Stimulated activated CD4-positive, alpha-beta T cell treated with anti-CD3 and anti-CD28 coated beads, TNF-alpha, amount 100 ng/mL, for 48 hours (primary cell): ENCODE data around the gene APOM.

Experiments
- DNase-seq, 3 donors: peaks; one replicate each; pipeline ENCODE4 v3.0.0-alpha.2; 2020; ENCODE audit warnings: low read depth in 3 of 3

The APOM gene

DNA sequence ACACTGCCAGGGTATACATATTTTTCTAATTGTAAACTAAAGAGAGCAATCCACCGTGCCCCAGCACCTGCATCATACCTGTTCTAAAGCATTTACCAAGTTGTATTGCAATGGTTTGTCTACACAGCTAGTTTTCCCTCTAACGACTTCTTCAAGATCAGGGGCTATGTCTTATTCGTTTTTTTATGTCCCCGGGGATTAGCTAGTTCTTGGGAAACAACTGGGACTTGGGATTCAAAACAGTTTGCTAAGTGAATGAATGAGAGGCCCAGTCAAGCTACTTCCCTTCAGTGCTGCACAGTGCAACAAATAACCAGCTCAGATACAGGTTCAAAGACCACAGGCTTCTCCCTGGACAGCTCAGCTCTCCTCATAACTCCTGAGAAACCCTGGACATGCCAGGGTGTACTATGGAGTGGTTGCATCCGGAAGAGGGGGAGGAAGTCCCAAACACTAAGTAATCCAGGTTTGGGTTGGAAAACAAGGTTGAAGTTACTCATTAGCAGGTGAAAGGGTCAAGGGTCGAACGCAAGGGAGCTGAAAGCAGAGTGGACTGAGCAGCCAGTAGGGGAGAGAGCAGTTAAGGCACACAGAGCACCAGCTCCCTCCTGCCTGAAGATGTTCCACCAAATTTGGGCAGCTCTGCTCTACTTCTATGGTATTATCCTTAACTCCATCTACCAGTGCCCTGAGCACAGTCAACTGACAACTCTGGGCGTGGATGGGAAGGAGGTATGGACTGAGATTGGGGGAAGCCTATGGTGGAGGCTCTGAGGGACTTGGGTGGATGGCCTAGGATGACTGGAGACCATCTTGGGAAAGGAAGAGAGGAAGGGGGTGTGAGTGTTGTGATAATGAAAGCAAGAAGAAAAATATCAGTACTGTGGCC, at the start of gene APOM:
Gene APOM, plus strand, starts transcription at position 546 of the 889 bp plus-strand sequence. Its CDS starts 73 bp downstream, at position 619.
- DNase-seq, result no peak

DNA sequence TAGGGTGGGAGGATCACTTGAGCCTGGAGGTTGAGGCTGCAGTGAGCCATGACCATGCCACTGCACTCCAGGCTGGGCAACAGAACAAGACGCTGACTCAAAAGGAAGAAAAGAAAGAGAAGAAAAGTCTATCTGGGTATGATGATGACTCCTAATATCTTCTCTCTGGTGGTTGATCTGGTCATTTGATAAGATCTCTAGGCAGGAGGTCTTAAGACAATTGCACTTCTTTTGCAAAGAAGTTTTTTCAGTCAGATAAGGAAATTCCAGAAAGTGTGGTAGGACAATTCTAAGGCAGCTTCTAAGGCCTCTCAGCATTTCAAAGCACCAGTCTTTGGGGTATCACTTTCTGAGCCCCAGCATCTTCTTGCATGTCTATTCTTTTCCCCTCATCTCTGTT, 48.4 kb upstream of the APOM start:
- DNase-seq, result no peak

DNA sequence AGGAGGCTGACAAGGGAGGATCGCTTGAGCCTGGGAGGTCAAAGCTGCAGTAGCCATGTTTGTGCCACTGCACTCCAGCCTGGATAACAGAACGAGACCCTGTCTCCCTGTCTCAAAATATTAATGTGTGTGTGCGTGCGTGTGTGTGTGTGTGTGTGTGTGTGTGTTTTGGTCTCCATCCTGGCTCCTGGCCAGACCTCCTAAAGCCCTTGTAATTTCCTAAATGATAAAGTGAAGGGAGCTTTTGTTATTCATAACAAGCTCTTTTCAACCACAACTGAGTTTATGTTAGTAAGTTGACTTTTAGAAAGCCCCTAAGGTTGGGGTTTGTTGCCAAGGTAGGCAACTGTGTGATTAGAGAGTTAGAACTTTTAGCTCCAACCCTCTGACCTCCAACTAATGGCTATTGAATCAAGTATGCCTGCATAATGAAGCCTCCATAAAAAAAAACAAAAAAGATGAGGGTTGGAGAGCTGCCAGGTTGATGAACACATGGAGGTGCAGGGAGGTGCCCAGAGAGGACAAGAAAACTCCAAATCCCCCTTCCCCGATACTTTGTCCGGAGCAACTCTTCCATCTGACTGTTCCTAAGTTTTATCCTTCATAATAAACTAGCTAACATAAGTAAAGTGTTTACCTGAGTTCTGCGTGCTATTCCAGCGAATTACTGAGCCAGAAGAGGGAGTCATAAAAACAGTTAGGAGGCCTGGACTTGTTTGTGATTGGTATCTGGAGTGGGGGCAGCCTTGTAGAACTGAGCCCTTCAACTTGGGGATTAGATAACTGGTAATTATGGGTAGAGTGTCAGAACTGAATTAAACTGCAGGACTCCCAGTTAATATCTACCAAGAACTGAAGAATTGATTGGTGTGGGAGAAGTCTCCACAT, 45.9 kb upstream of the APOM start:
- no peak for DNase-seq

DNA sequence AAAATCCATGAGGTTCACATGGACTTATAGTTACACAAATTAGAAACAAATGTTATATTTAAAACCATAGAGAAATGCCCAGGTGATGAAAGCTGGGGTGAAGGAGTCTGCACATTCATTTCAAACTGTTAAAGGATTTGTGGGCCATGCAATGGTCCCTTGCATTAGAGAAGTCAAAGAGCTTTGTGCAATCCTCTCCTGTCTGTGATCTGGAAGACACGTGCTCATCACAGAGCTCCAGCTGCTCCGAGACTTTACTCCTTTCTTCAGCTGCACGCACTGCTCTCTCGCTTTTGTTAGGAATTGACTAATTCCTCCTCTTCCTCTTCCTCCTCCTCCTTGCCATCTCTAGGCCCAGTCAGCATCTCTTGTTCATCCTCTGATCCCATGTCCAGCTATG, 44.7 kb upstream of the APOM start:
- DNase-seq, result no peak

DNA sequence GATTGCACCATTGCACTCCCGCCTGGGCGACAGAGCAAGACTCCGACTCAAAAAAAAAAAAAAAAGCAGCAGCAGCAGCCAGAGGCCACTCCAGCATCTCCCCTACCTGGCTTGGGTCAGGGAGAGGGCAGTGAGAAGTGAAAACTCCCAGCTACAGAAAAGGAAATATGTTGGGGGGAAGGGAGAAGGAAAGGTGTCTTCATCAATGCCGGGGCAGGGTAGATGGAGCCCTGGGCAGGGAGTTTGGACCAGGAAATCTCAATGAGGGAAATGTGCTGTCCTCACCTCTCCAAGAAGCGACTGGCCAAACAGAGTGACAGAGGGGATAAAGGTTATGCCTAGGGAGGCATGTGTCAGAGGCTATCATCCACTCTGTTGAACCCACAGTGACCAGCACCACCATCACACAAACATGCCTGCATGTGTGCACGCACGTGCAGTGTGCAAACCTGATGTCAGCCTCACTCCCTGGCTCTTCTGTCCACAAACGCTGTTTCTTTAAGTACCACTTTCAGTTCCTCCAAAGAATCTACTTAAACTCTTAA, 41.5 kb upstream of the APOM start:
- DNase-seq, result no peak

DNA sequence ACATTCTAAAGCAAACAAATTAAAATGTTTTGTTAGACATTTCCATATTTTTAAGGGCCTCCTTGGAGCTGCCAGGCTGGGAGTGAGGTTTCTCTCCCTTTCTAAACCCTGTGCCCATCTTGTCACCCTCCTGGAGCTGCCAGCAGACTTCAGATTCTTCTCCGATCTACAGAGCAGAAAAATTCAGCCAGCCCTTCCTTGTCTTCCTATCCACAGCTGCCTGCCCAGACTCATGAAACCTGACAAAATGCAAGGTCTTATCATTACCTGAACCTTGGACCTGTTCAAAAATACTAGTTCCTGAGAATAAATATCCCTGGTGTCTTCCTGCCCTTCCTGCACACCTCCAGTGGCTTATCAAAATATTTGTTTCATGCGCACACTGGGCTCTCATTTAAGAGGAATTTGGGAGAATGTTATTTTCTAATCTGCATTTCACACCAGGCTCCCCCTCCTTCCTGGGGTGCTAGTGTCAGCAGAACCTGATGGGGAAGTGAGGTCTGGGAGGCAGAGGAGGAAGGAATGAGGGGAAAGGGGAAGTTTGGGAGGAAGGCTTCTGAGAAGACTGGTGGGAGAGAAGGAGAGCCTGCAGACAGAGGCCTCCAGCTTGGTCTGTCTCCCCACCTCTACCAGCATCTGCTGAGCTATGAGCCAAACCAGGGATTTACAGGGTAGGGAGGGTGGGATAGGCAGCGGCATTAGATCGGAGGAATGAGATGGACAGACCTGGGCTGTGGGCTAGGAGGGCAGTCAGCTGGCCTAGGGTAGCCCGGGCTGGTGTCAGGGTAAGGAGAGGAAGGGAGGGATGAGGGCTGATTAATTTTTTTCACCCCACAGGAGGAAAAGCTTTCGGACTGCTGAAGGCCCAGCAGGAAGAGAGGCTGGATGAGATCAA, 40.8 kb upstream of the APOM start, which contains the start of gene AIF1:
Gene AIF1, plus strand, starts transcription at position 551 of the 895 bp plus-strand sequence. Its CDS starts 96 bp downstream, at position 647.
- DNase-seq, result no peak

DNA sequence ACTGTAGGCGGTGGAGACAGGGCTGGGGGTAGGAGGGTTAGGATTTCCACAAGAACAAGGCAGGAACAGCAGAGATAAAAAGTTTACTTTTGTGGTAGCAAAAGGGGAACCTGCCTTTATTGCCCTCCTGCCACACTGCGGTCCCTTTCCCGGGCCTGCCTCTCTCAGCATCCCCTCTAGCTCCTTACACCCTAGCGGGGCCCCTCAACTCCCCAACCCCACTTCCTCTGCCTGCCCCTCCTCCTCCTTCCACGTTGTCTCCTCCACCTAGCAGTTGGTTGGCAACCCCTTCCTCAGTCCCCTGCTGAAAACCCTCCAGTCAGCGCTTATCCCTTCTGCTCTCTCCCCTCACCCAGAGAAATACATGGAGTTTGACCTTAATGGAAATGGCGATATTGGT, 39.9 kb upstream of the APOM start:
- DNase-seq, result no peak

DNA sequence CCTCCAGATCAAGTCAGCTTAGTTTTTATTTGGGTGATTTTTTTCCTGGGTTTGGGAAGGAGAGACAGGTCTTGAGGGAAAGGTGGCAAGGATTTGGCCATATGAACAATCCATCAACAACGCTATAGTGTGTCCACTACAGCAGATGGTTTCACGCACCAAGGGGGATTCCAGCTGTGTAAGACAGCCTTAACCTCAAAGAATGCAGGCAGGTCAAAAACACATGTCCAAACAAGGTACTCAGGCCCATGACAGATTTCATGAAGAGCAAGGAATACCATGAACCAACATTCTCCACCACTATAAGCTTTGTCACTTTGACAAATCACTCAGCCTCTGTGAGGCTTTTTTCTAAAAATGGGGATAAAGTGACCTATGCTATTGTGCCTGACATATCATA, 38.7 kb upstream of the APOM start:
- no peak for DNase-seq

DNA sequence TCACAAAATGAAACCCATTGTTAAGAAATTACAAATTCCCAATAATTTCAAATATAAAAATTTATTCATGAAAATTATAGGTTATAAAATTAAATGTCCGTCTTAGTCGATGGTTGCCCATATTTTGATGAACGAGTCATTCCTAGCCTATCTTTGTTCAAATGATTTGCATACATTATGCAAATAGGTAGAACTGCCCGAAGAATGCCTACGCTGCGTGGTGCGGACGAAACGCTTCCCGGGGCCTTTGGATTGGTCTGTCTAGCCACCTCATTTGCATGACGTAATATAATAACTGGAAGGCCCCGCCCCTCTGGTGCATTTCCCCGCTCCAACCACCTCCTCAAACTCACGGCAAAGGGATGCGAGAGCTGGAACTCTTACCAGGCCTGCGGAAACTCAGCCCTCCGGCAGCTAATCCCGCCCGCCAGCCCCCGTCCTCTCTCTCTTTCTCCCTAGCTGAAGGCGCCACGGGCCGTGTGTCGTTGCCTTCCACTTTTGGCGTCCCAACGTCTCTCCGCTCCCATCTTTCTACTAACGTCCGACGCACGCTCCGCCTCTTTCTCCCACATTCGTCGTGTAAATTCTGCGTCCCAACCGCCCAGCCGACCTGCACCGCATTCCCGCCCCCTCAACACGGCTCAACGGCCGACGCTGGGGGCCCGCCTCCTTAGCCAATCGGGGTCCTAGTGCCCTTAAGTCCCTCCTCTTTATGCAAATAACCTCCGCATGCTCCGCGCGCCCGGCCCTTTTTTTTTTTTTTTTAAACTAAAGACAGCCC, 35.7 kb upstream of the APOM start:
- peak; percentile 93 to 98 (median 95) for DNase-seq

DNA sequence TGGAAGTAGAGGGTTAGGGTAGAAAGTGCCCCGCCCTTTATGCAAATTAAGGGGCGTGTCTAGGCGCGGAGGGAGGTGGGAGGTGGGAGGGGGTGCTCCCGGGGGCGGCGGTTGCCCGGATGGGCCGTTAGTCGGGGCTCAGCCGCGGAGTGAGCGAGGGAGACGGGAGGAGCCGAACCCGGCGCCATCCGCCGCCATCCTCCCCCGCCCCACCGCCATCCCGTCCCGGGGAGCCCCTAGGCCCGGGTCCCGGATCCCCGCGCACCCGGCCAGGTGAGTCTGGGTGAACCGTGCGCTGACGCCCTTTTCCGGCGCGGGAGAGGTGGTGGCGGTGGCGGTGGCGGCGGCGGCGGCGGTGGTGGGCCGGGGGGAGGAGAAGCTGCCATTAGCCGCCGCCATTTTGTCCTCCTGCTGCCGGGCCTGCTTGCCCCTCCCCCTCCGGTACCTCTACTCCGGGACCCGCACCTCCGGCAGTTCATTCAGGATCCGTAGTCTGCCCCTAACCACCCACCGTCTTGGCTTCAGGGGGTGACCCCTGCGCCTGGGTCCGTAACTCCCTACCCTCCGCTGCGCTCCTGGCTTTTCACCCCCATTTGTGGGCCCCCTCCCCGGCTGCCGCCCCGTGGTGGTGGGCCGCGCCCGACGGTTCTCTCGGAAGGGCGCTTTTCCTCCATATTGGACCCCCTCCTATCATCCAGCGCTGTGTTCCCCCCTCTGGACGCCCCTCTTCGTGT, 34.9 kb upstream of the APOM start, which contains the start of gene PRRC2A:
Gene PRRC2A, plus strand, starts transcription at position 130 of the 734 bp plus-strand sequence. CDS start 2,075 bp downstream, outside the sequence.
- DNase-seq, result peak; percentile 68 to 96 (median 69)

DNA sequence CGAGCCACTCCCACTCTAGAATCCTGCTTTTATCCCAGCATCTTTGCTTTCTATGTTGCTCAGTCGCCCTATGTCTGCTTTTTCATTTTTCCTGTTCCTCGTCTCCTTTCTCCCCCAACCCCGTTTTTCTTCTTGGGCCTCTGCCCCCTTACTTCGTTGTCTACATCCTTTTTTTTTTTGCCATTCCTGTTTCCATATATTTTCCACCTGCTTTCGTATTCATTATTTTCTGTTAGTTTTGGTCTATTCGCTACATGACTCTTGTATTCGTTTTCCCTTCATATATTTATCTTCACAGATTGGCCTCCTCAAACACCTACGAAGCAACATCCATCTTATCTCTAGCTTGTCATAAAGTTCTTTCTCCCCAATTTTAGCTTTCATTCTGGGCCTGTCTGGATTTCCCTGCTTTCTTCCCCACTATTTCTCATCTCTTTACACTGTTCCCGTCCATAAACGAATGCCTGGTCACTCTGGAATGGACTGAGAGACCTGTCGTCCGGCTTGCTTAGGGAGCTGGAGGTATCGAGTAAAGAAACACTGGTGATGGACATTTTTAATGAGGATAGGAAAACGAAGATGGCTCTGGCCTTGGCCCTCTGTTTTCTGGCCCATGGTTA, 34.3 kb upstream of the APOM start:
- DNase-seq, result no peak

DNA sequence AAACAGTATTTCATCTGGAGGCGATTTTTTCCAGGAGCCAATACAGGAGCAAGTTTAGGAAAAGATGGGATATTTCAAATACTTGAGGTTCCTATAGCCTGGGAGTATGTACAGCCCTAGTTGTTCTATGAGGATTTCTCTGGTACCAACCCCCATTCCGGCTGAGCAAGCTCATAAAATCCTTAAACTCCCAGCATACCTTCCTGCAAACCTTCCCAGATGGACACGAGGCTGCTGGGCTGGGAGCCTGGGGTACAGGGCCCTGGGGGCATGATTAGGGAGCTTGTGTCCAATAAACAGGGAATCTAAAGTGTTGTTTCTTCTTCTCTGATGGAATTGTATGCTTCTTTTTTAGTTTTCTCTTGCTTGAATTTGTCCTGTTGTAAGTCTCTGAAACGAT, 33.7 kb upstream of the APOM start:
- no peak for DNase-seq

DNA sequence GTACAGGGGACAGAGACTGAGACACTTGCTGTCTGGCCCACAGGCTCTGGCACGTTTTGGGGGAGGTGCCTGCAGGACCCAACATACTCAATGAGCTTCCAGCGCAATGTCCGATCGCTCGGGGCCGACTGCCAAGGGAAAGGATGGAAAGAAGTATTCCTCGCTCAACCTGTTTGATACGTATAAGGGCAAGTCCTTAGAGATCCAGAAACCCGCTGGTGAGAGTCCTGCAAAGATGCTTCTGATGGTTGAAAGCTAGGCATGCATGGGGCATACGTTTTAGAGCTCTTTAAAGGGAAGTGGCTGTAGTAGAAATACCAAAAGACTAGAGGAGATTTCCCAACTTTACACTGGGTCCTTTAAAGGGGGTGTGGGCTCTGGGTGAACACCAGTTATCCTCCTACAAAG, 33.0 kb upstream of the APOM start:
- no peak for DNase-seq

DNA sequence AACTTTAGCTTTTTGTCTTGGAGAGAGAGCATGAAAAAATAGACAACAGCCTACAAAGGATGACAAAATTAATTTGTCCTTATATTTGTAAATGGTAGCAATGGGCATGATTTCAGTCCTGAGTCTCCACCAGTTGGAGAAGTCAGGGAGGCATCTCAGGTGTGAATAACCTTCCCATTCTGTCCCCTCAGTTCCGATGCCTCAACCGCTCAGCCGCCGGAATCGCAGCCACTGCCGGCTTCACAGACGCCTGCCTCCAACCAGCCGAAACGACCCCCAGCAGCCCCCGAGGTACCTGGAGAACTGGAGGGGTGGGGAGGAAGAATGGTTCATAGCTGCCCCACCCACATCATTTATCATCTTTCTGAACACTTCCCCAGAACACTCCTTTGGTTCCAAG, 31.6 kb upstream of the APOM start:
- no peak for DNase-seq

DNA sequence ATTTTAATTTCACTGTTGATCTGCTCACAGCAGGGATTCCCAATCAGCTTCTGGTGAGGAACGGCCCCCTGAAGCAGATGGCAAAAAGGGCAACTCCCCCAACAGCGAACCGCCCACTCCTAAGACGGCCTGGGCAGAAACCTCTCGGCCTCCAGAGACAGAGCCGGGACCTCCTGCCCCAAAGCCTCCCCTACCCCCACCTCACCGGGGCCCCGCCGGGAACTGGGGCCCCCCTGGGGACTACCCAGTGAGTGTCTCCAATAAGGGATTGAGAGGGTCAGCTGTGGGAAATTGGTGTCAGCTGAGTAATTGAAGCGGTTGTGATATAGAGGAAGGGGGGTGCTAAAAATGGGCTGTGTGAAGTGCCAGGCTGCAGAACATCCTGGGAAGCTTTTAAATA, 28.7 kb upstream of the APOM start:
- DNase-seq, result no peak

DNA sequence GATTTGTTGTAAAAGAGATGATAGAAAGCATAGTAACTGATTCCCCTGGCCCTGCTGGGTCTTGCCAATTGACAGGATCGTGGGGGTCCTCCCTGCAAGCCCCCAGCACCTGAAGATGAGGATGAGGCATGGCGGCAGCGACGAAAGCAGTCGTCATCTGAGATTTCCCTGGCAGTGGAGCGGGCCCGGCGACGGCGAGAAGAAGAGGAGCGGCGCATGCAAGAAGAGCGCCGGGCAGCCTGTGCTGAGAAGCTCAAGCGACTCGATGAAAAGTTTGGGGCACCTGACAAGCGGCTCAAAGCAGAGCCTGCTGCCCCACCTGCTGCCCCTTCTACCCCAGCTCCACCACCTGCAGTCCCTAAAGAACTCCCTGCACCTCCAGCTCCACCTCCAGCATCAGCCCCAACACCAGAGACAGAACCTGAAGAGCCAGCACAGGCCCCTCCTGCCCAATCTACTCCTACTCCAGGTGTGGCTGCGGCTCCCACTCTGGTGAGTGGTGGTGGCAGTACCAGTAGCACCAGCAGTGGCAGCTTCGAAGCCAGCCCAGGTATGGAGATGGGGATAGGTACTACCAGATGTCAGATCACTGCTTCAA, 27.9 kb upstream of the APOM start:
- DNase-seq, result no peak

DNA sequence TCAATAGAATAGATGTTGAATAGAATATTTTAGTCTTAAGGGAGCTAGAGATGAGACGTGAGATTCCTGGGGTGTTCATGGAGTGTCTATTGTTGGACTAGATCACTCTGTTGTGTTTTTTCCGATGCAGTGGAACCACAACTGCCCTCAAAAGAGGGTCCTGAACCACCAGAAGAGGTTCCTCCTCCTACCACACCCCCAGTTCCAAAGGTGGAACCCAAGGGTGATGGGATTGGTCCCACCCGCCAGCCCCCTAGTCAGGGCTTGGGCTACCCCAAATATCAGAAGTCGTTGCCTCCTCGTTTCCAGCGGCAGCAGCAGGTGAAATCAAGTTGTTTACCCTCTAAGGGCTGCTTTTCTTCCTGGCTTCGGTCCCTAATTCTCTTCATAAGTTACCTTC, 26.7 kb upstream of the APOM start:
- DNase-seq, result no peak

DNA sequence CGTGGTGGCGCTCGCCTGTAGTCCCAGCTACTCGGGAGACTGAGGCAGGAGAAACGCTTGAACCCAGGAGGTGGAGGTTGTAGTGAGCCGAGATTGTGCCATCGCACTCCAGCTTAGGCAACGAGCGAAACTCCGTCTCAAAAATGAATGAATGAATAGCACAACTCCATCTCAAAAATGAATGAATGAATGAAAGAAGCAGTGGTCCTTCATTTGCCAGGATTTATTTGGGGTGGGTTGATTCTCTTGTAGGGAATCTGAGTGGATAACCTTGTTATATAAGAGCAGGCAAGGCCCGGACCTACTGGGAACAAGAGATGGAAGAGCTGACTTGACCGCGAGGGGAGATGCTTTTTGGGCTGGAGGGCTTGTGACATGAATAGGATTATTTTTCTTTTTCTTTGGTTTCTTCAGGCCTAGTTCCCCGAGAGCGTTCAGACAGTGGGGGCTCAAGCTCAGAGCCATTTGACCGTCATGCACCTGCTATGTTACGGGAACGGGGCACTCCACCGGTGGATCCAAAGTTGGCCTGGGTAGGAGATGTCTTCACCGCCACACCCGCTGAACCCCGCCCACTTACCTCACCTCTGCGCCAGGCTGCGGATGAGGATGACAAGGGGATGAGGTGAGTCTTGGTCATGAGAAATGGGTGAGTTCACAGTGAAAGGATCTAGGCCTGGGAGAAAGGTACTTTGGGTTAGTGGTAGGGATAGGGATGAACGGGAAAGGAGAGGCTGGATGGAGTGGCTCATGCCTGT, 25.3 kb upstream of the APOM start:
- no peak for DNase-seq
